Rectal smooth muscle tissue (tissue), 1 donor: ENCODE results near the gene CLBA1.
A peak's percentile ranks its signal among the peaks of the same experiment; 100 is the strongest.

Experiments used
- H3K27ac ChIP-seq: one replicate; pipeline ENCODE4 v1.7.0; 2013; ENCODE audit warnings: low read depth, low read length, inconsistent platforms
- H3K27me3 ChIP-seq: one replicate; pipeline ENCODE4 v1.7.0; 2013; ENCODE audit warnings: low read length; ENCODE audit not compliant: control insufficient read depth, insufficient read depth
- H3K36me3 ChIP-seq: one replicate; pipeline ENCODE4 v1.7.0; 2013; ENCODE audit warnings: low read length; ENCODE audit not compliant: control insufficient read depth, insufficient read depth
- H3K4me1 ChIP-seq: one replicate; pipeline ENCODE4 v1.7.0; 2013; ENCODE audit warnings: low read length; ENCODE audit not compliant: control insufficient read depth, insufficient read depth
- H3K4me3 ChIP-seq: one replicate; pipeline ENCODE4 v1.7.0; 2013; ENCODE audit warnings: low read length
- H3K9ac ChIP-seq: one replicate; pipeline ENCODE4 v1.7.0; 2013; ENCODE audit warnings: low read length

The CLBA1 gene

GRCh38 chr14:104985675-104986486 lies at the start of gene CLBA1:
Gene CLBA1, plus strand, starts transcription at chr14:104985788. Its CDS starts 644 bp downstream, at chr14:104986432.
- Histone ChIP-seq H3K4me1 (peaks cover 5% of the 10 kb centered on the region), H3K36me3 (no peaks in the 10 kb centered on the region), H3K27ac (peak within 1 kb of the TSS; percentile 44), H3K4me3 (peak within 1 kb of the TSS; percentile 79), H3K27me3 (no peaks in the 10 kb centered on the region), H3K9ac (no peak within 1 kb of the TSS)

GRCh38 chr14:104935955-104936354 lies 49.6 kb upstream of the CLBA1 start:
- Histone ChIP-seq H3K4me1 (no peaks in the 10 kb centered on the region), H3K4me3 (no peak overlapping the region), H3K27ac (no peak overlapping the region), H3K9ac (no peak overlapping the region), H3K36me3 (peaks cover 11% of the 10 kb centered on the region), H3K27me3 (peaks cover 6% of the 10 kb centered on the region)

DNA sequence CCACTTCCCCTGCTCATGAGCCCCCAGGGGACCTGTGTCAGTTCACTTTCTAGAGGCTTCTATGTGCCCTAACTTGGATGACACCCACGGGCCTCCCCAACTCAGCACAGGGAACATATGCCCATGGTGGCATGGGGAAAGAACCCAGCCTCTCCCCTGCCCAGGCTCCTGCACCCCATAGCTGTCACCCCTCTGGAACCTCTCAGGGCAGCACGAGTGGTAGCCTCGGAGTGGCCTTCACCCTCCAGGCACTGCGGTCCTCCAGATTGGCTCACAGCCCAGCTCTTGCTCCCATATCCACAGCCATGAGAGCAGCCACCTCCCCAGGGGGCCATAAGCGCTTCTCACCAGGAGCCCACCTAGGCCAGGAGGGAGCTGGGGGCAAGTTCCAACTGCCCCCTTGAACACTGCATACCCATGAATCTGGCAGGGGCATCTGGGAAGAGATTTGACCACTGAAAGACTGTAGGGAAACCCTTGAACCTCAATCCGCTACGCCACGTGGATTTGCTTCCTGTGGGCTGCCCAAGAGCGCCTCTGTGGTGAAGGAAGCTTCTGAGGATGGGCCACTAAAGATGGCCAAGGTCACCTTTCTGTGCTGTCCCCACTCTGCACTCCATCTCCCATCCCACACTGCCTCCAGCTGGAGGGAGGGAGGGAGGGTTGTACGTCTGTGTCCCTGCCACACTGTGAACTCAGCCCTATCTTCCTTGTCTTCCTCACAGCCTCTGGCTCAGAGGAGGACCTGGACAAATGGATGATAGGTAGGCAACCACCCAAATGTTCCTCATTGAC lies 49.0 kb upstream of the CLBA1 start:
- H3K4me3 ChIP-seq = no peak overlapping the region
- no peaks in the 10 kb centered on the region for H3K4me1 ChIP-seq
- H3K36me3 ChIP-seq = peaks cover 11% of the 10 kb centered on the region
- H3K9ac ChIP-seq = no peak overlapping the region
- no peak overlapping the region for H3K27ac ChIP-seq
- H3K27me3 ChIP-seq = peaks cover 6% of the 10 kb centered on the region

GRCh38 chr14:104937161-104937560 lies 48.4 kb upstream of the CLBA1 start:
- Histone ChIP-seq H3K4me1 (no peaks in the 10 kb centered on the region), H3K9ac (no peak overlapping the region), H3K27me3 (peaks cover 6% of the 10 kb centered on the region), H3K27ac (no peak overlapping the region), H3K36me3 (peaks cover 11% of the 10 kb centered on the region), H3K4me3 (no peak overlapping the region)

GRCh38 chr14:104937694-104938365 lies 47.8 kb upstream of the CLBA1 start:
- Histone ChIP-seq H3K4me3 (no peak overlapping the region), H3K27me3 (peaks cover 6% of the 10 kb centered on the region), H3K36me3 (peaks cover 11% of the 10 kb centered on the region), H3K27ac (no peak overlapping the region), H3K9ac (no peak overlapping the region), H3K4me1 (no peaks in the 10 kb centered on the region)

DNA sequence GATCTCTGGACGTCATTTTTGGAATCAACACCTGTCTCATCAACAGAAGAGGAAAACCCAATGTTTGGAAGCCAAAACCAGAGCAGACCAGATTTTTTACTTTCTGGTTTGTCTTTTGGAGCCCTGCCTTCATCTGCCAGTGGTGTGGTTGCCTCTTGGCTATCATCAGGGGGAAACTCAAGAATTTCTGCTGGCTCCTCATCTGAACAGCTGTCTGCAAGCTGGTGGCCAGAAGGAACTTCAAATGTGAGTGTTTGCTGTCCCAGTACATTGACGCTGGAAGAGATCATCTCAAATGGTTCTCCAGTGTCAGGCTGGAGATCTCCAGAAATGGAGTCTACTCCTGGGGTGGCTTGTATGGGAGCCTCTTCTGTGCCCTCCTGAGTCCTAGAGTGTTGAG lies 47.2 kb upstream of the CLBA1 start:
- H3K4me1 ChIP-seq = no peaks in the 10 kb centered on the region
- H3K9ac ChIP-seq = no peak overlapping the region
- peaks cover 6% of the 10 kb centered on the region for H3K27me3 ChIP-seq
- peaks cover 11% of the 10 kb centered on the region for H3K36me3 ChIP-seq
- H3K27ac ChIP-seq = no peak overlapping the region
- H3K4me3 ChIP-seq = no peak overlapping the region

GRCh38 chr14:104938960-104939359 lies 46.6 kb upstream of the CLBA1 start:
- Histone ChIP-seq H3K4me1 (no peaks in the 10 kb centered on the region), H3K36me3 (peaks cover 11% of the 10 kb centered on the region), H3K9ac (no peak overlapping the region), H3K4me3 (no peak overlapping the region), H3K27me3 (peaks cover 6% of the 10 kb centered on the region), H3K27ac (no peak overlapping the region)

DNA sequence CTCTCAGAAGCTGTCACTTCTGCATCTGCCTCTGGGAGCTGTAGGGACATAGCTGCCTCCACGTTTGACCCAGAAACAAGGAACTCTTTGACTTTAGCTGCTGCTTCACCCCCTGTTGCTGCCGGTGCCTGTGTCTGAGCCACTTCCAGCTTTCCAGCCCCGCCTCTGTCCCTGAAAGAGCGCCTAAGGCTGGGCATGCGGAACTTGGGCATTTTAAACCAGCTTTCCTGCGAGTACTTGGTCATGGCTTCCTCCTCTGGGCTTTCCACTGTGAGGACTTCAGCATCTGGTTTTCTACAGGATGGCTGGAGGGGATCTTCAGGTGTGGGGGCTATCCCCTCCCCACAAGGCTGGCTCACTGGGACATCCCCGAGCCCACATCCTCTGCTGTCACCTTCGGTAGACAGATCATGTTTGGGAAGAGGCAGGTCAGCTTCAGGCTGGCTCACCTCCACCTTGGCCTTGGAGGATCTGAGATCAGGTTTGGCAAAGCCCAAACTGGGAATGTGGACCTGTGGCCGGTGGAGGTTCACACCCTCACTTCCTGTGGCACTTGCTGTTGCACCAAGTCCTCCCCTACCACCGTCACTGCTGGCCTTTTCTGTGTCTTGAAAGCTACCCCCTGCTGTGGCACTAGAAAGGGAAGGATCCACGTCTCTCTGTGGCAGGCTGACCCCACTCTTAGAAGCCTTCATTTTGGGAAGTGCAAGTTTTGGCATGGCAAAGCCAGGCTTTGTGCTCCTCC lies 45.8 kb upstream of the CLBA1 start:
- Histone ChIP-seq H3K4me3 (no peak overlapping the region), H3K27ac (no peak overlapping the region), H3K36me3 (peaks cover 11% of the 10 kb centered on the region), H3K9ac (no peak overlapping the region), H3K27me3 (peaks cover 2% of the 10 kb centered on the region), H3K4me1 (no peaks in the 10 kb centered on the region)

GRCh38 chr14:104940526-104941150 lies 45.0 kb upstream of the CLBA1 start:
- no peaks in the 10 kb centered on the region for H3K4me1 ChIP-seq
- H3K27me3 ChIP-seq = peaks cover 2% of the 10 kb centered on the region
- peaks cover 11% of the 10 kb centered on the region for H3K36me3 ChIP-seq
- H3K9ac ChIP-seq = no peak overlapping the region
- H3K27ac ChIP-seq = no peak overlapping the region
- no peak overlapping the region for H3K4me3 ChIP-seq

- peaks cover 11% of the 10 kb centered on the region for H3K36me3 ChIP-seq
Measured at GRCh38 chr14:104941508-104942365, 43.9 kb upstream of the CLBA1 start.

DNA sequence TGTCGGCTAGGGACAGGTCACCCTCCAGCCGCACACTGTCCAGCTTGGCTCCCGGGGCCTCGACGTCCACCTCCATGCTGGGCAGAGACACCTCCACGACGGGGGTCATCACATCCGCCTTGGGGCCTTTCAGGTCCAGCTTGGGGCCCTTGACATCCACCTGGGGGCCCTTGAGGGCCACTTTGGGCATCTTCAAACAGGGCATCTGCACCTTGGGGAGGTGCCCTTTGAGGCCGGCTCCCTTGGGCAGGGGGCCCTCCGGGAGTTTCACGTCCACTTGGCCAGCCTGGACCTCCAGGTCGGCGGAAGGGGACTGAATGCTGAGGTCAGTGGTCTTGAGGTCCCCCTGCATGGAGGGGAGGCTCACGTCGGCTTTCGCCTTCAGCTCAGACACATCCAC lies 43.0 kb upstream of the CLBA1 start:
- Histone ChIP-seq H3K4me3 (no peak overlapping the region), H3K27ac (no peak overlapping the region), H3K4me1 (no peaks in the 10 kb centered on the region), H3K9ac (no peak overlapping the region), H3K27me3 (peaks cover 2% of the 10 kb centered on the region), H3K36me3 (peaks cover 11% of the 10 kb centered on the region)

More at GRCh38 chr14:104941508-104942365, 43.9 kb upstream of the CLBA1 start:
- no peak overlapping the region for H3K9ac ChIP-seq
- no peak overlapping the region for H3K27ac ChIP-seq
- no peaks in the 10 kb centered on the region for H3K4me1 ChIP-seq
- H3K4me3 ChIP-seq = no peak overlapping the region
- H3K27me3 ChIP-seq = peaks cover 2% of the 10 kb centered on the region
